ENCODE data around the gene ATP1A4. TPM values are rescaled to one million over a fixed set of nuclear protein-coding genes. Genes with fewer than 3 reads are reported as not detected.

The ATP1A4 gene
- total RNA-seq, 1 experiment from 2014 or later: not detected

- Histone ChIP-seq H3K27me3 (no peaks in the 10 kb centered on the region), H3K36me3 (no peaks in the 10 kb centered on the region), H3K9me3 (no peaks in the 10 kb centered on the region), H3K4me3 (no peak overlapping the region)
- DNase-seq: no peak
Observed at GRCh38 chr1:160158031-160158430, 6.6 kb downstream of the ATP1A4 start.

GRCh38 chr1:160158534-160158933, 7.1 kb downstream of the ATP1A4 start:
- Histone ChIP-seq H3K9me3 (no peaks in the 10 kb centered on the region), H3K4me3 (no peak overlapping the region), H3K27me3 (no peaks in the 10 kb centered on the region), H3K36me3 (no peaks in the 10 kb centered on the region)
- no peak for DNase-seq

GRCh38 chr1:160159846-160160245, 8.4 kb downstream of the ATP1A4 start:
- no peak for DNase-seq
- Histone ChIP-seq H3K27me3 (no peaks in the 10 kb centered on the region), H3K36me3 (no peaks in the 10 kb centered on the region), H3K4me3 (no peak overlapping the region), H3K9me3 (no peaks in the 10 kb centered on the region)

DNA sequence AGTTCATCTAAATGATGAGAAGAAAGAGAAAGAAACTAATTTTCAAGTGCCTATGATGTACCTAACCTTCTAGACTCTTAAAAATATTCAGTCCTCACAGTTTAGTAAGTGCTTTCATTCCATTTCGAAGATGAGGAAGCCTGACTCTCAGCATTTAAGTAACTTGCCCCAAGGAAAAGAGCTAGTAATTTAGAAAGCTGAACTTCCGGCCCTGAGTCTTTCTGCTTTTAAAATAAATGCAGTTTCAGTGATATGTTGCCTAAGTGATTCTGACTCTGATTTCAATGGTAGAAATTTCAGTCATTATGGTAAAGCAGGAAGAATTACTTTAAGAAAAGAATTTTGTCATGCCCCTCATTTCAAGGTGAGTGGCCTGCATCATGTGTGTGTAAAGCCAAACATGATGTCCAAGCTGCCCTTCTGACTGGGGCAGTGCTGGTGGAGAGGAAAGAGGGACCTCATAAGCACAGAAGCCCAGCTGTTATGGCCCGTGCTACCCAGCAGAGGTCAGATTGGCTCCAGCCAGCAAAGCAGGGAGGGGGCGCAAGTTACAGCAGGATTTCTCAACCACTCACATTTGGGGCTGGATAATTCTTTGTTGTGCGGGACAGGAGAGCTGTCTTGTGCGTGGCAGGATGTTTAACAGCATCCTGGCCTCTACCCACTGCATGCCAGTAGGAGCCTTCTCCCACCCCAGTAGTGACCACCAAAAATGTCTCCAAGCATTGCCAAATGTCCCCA, 10.7 kb downstream of the ATP1A4 start:
- no peaks in the 10 kb centered on the region for H3K9me3 ChIP-seq
- no peak for DNase-seq
- H3K4me3 ChIP-seq: no peak overlapping the region

GRCh38 chr1:160162931-160163330, 11.5 kb downstream of the ATP1A4 start:
- Histone ChIP-seq H3K4me3 (no peak overlapping the region), H3K9me3 (no peaks in the 10 kb centered on the region), H3K27me3 (no peaks in the 10 kb centered on the region), H3K36me3 (no peaks in the 10 kb centered on the region)
- no peak for DNase-seq

More for the DNA sequence above, 10.7 kb downstream of the ATP1A4 start:
- no peaks in the 10 kb centered on the region for H3K27me3 ChIP-seq
- H3K36me3 ChIP-seq: no peaks in the 10 kb centered on the region

- Histone ChIP-seq H3K9me3 (no peaks in the 10 kb centered on the region), H3K36me3 (no peaks in the 10 kb centered on the region), H3K27me3 (no peaks in the 10 kb centered on the region), H3K4me3 (no peak overlapping the region)
- DNase-seq: no peak
Observed at GRCh38 chr1:160163615-160164014, 12.2 kb downstream of the ATP1A4 start.

DNA sequence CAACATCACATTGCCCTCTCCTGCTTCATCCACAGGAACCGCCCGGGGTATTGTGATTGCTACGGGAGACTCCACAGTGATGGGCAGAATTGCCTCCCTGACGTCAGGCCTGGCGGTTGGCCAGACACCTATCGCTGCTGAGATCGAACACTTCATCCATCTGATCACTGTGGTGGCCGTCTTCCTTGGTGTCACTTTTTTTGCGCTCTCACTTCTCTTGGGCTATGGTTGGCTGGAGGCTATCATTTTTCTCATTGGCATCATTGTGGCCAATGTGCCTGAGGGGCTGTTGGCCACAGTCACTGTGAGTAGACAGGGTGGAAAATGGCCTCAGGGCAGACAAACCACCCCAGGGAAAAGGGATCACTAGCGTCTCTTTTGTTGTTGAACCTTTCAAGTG, 12.7 kb downstream of the ATP1A4 start:
- H3K9me3 ChIP-seq: no peaks in the 10 kb centered on the region
- no peak for DNase-seq
- H3K4me3 ChIP-seq: no peak overlapping the region
- no peaks in the 10 kb centered on the region for H3K27me3 ChIP-seq
- no peaks in the 10 kb centered on the region for H3K36me3 ChIP-seq

DNA sequence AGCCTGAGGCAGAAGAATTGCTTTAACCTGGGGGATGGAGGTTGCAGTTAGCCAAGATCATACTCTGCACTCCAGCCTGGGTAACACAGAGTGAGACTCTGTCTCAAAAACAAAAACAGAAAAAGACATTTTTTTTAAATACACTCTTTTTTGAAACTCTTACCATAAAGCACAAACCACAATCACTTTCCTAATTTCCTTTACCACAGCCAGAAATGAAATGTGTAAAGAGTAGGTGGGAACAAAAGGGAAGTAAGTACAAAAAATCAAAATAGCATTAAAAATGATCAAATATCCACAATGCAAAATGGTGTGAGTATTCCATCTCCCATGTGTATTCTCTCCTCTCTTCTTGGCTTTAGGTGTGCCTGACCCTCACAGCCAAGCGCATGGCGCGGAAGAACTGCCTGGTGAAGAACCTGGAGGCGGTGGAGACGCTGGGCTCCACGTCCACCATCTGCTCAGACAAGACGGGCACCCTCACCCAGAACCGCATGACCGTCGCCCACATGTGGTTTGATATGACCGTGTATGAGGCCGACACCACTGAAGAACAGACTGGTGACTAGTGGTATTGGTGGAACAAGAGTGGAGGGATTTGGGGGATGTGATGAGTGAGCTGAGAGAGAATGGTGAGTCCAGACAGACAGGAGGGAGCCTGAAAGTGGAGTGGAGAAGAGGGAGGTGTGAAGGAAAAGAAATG, 14.9 kb downstream of the ATP1A4 start:
- Histone ChIP-seq H3K27me3 (no peaks in the 10 kb centered on the region), H3K4me3 (no peak overlapping the region), H3K9me3 (no peaks in the 10 kb centered on the region), H3K36me3 (no peaks in the 10 kb centered on the region)
- DNase-seq: no peak

DNA sequence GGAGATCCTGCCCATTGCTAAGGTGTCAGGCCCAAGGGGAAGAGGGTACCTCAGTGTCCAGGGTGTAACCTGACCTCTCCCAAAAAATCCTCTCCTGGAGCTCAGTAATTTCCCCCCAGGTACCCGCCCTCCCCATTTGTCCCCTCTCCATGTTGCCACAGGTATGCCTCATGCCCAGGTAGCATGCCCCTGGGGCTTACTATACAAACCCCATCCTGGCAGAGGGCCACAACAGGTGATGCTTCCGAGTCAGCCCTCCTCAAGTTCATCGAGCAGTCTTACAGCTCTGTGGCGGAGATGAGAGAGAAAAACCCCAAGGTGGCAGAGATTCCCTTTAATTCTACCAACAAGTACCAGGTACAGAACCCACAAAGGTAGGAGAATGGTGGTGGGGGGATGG, 15.7 kb downstream of the ATP1A4 start:
- H3K4me3 ChIP-seq: no peak overlapping the region
- no peaks in the 10 kb centered on the region for H3K27me3 ChIP-seq
- DNase-seq: no peak
- H3K9me3 ChIP-seq: no peaks in the 10 kb centered on the region
- H3K36me3 ChIP-seq: no peaks in the 10 kb centered on the region

GRCh38 chr1:160167580-160167979, 16.2 kb downstream of the ATP1A4 start:
- no peaks in the 10 kb centered on the region for H3K36me3 ChIP-seq
- H3K27me3 ChIP-seq: no peaks in the 10 kb centered on the region
- no peaks in the 10 kb centered on the region for H3K9me3 ChIP-seq
- DNase-seq: no peak
- H3K4me3 ChIP-seq: no peak overlapping the region

- Histone ChIP-seq H3K4me3 (no peak overlapping the region), H3K36me3 (no peaks in the 10 kb centered on the region), H3K27me3 (no peaks in the 10 kb centered on the region), H3K9me3 (no peaks in the 10 kb centered on the region)
- DNase-seq: no peak
Observed at GRCh38 chr1:160168016-160168415, 16.6 kb downstream of the ATP1A4 start.

- H3K27me3 ChIP-seq: no peaks in the 10 kb centered on the region
- no peak for DNase-seq
- H3K4me3 ChIP-seq: no peak overlapping the region
- no peaks in the 10 kb centered on the region for H3K36me3 ChIP-seq
- no peaks in the 10 kb centered on the region for H3K9me3 ChIP-seq
Observed at GRCh38 chr1:160168609-160169369, 17.4 kb downstream of the ATP1A4 start.

- Histone ChIP-seq H3K27me3 (no peaks in the 10 kb centered on the region), H3K4me3 (no peak overlapping the region), H3K36me3 (no peaks in the 10 kb centered on the region), H3K9me3 (no peaks in the 10 kb centered on the region)
- DNase-seq: no peak
Observed at GRCh38 chr1:160169553-160170399, 18.4 kb downstream of the ATP1A4 start.

DNA sequence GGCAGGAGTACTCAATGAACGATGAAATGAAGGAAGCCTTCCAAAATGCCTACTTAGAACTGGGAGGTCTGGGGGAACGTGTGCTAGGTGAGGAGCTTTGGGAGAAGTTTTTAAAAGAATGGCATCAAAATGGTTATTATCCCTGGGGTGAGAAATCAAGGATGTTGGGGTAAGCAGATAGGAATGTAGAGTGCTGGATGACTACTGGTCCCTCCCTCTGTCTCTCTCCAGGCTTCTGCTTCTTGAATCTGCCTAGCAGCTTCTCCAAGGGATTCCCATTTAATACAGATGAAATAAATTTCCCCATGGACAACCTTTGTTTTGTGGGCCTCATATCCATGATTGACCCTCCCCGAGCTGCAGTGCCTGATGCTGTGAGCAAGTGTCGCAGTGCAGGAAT, 20.0 kb downstream of the ATP1A4 start:
- Histone ChIP-seq H3K27me3 (no peaks in the 10 kb centered on the region; the same call in 1 of the 2 replicates), H3K36me3 (no peaks in the 10 kb centered on the region), H3K9me3 (no peaks in the 10 kb centered on the region), H3K4me3 (no peak overlapping the region)
- no peak for DNase-seq

DNA sequence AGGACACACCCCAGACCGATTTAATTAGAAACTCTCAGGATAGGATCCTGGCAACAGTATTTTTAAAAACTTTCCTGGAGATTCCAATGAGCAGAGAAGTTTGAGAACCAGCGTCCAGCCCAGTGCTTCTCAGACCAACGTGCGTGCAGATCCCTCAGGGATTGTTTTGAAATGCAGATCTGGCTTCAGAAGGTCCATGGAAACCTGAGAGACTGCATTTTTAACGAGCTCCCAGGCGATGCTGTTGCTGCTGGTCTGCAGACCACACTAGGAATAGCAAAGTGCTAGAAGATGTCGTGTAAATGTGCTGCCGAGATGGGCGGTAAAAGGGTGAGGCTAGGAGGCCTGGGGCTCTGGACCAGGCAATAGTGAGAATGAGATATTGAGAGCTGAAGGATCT, 20.6 kb downstream of the ATP1A4 start:
- H3K9me3 ChIP-seq: no peaks in the 10 kb centered on the region
- no peaks in the 10 kb centered on the region for H3K36me3 ChIP-seq
- no peak overlapping the region for H3K4me3 ChIP-seq
- DNase-seq: no peak
- H3K27me3 ChIP-seq: no peaks in the 10 kb centered on the region; the same call in 1 of the 2 replicates

DNA sequence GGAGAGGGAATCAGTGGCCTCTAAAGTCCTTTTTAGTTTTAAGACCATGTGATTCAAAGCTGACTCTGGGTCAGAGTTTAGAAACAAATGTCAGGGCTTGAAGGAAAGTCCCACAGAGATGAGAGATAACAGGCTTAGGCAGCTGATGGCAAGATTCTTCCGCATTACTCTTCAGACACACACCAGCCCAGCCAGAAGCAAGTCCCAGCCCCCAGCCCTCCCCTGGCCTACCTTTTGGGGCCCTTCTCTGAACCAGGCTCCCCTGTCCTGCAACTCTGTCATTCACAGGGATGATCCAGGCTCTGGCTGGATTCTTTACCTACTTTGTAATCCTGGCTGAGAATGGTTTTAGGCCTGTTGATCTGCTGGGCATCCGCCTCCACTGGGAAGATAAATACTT, 25.8 kb downstream of the ATP1A4 start:
- DNase-seq: no peak
- Histone ChIP-seq H3K9me3 (no peaks in the 10 kb centered on the region), H3K36me3 (no peaks in the 10 kb centered on the region), H3K4me3 (no peak overlapping the region), H3K27me3 (no peaks in the 10 kb centered on the region; the same call in none of the 2 replicates)

All from MG63 (cell line).